ENCODE measurements around the gene NAA50. TPM values are rescaled to one million over a fixed set of nuclear protein-coding genes. Genes with fewer than 3 reads are reported as not detected.

Gene NAA50
- total RNA-seq, 3 donors from 2014 or later (not counting 1 experiment from before 2014, with no cell fraction given), result 55.3 to 77.6 (median 61.0) TPM

GRCh38 chr3:113731694-113732093, 14.4 kb downstream of the NAA50 start:
- Histone ChIP-seq H3K27me3 (ENCODE audit: control insufficient read depth, insufficient read depth, low read length) (no peaks in the 10 kb centered on the region), H3K4me1 (ENCODE audit: control insufficient read depth, insufficient read depth, low read length) (peaks cover 2% of the 10 kb centered on the region), H3K9me3 (ENCODE audit: control insufficient read depth, insufficient read depth, low read length) (no peaks in the 10 kb centered on the region), H3K4me3 (ENCODE audit: low read length) (no peak overlapping the region), H3K27ac (ENCODE audit: low read length) (no peak overlapping the region), H3K36me3 (ENCODE audit: control insufficient read depth, insufficient read depth, low read length) (peaks cover 8% of the 10 kb centered on the region)
- H3K9me3 Mint-ChIP-seq, result no peaks in the 10 kb centered on the region
- WGBS (ENCODE audit: insufficient coverage), result 67% methylated on average over 3 of the region's 4 CpGs
- no peak for TF ChIP-seq CTCF (IDR thresholded peaks at IDR 0.05)
- intact Hi-C loops (cut with micrococcal nuclease), result loop anchor here (10.0 kb wide), 1 partner anchor 683 kb away; no protein-coding TSS in a partner anchor
- peaks cover 32 to 33% of the 10 kb centered on the region in 2 donors for H3K4me1 Mint-ChIP-seq
- H3K4me3 Mint-ChIP-seq, result no peak overlapping the region
- no peaks in the 10 kb centered on the region for H3K36me3 Mint-ChIP-seq
- no peak for DNase-seq
- ATAC-seq, result no peak
- H3K27me3 Mint-ChIP-seq (ENCODE audit: low read depth in 2 of 2), result no peaks in the 10 kb centered on the region
- H3K27ac Mint-ChIP-seq, result peak overlapping the region in 1 of 2 donors; percentile 14

- no peak overlapping the region for H3K4me3 ChIP-seq (ENCODE audit: low read length)
- intact Hi-C loops (cut with micrococcal nuclease), result loop anchor here (10.0 kb wide), 1 partner anchor 684 kb away; no protein-coding TSS in a partner anchor
- peaks cover 25 to 35% of the 10 kb centered on the region in 2 donors for H3K4me1 Mint-ChIP-seq
- H3K27ac ChIP-seq (ENCODE audit: low read length), result no peak overlapping the region
- no peaks in the 10 kb centered on the region for H3K27me3 Mint-ChIP-seq (ENCODE audit: low read depth in 2 of 2)
- H3K36me3 Mint-ChIP-seq, result no peaks in the 10 kb centered on the region
- peaks cover 8% of the 10 kb centered on the region for H3K36me3 ChIP-seq (ENCODE audit: control insufficient read depth, insufficient read depth, low read length)
- 100% methylated on average over 1 of the region's 1 CpG for WGBS (ENCODE audit: insufficient coverage)
- peak overlapping the region; percentile 18 to 45 for H3K27ac Mint-ChIP-seq
- no peak overlapping the region for H3K4me3 Mint-ChIP-seq
- no peaks in the 10 kb centered on the region for H3K9me3 ChIP-seq (ENCODE audit: control insufficient read depth, insufficient read depth, low read length)
- no peaks in the 10 kb centered on the region for H3K4me1 ChIP-seq (ENCODE audit: control insufficient read depth, insufficient read depth, low read length)
- no peak for TF ChIP-seq CTCF (IDR thresholded peaks at IDR 0.05)
- no peak for DNase-seq
- no peaks in the 10 kb centered on the region for H3K27me3 ChIP-seq (ENCODE audit: control insufficient read depth, insufficient read depth, low read length)
- no peak for ATAC-seq
- no peaks in the 10 kb centered on the region for H3K9me3 Mint-ChIP-seq
Observed at GRCh38 chr3:113730550-113730949, 15.5 kb downstream of the NAA50 start.

- H3K4me1 Mint-ChIP-seq, result peaks cover 36 to 46% of the 10 kb centered on the region in 2 donors
- H3K27me3 Mint-ChIP-seq (ENCODE audit: low read depth in 2 of 2), result no peaks in the 10 kb centered on the region
- ATAC-seq (no peak), DNase-seq (no peak)
- no peak for TF ChIP-seq CTCF (IDR thresholded peaks at IDR 0.05)
- 93% methylated on average over 2 of the region's 2 CpGs for WGBS (ENCODE audit: insufficient coverage)
- no peak overlapping the region for H3K4me3 Mint-ChIP-seq
- H3K4me1 ChIP-seq (ENCODE audit: control insufficient read depth, insufficient read depth, low read length), result no peaks in the 10 kb centered on the region
- no peak overlapping the region for H3K27ac ChIP-seq (ENCODE audit: low read length)
- intact Hi-C loops (cut with micrococcal nuclease), result no loop called here
- no peaks in the 10 kb centered on the region for H3K27me3 ChIP-seq (ENCODE audit: control insufficient read depth, insufficient read depth, low read length)
- peaks cover 8% of the 10 kb centered on the region for H3K36me3 ChIP-seq (ENCODE audit: control insufficient read depth, insufficient read depth, low read length)
- H3K9me3 Mint-ChIP-seq, result no peaks in the 10 kb centered on the region
- H3K27ac Mint-ChIP-seq, result no peak overlapping the region
- H3K4me3 ChIP-seq (ENCODE audit: low read length), result no peak overlapping the region
- no peaks in the 10 kb centered on the region for H3K9me3 ChIP-seq (ENCODE audit: control insufficient read depth, insufficient read depth, low read length)
- no peaks in the 10 kb centered on the region for H3K36me3 Mint-ChIP-seq
Observed at GRCh38 chr3:113728661-113729060, 17.4 kb downstream of the NAA50 start.

GRCh38 chr3:113721636-113722035, 24.4 kb downstream of the NAA50 start:
- Mint-ChIP-seq H3K36me3 (peaks cover 12% of the 10 kb centered on the region), H3K27me3 (ENCODE audit: low read depth in 2 of 2) (no peaks in the 10 kb centered on the region), H3K4me1 (peaks cover 36 to 39% of the 10 kb centered on the region in 2 donors), H3K27ac (peak overlapping the region; percentile 59 to 60), H3K9me3 (no peaks in the 10 kb centered on the region), H3K4me3 (no peak overlapping the region)
- 30% methylated on average over 2 of the region's 3 CpGs for WGBS (ENCODE audit: insufficient coverage)
- H3K36me3 ChIP-seq (ENCODE audit: control insufficient read depth, insufficient read depth, low read length), result peaks cover 42% of the 10 kb centered on the region
- no peak overlapping the region for H3K27ac ChIP-seq (ENCODE audit: low read length)
- intact Hi-C loops (cut with micrococcal nuclease), result no loop called here
- no peaks in the 10 kb centered on the region for H3K27me3 ChIP-seq (ENCODE audit: control insufficient read depth, insufficient read depth, low read length)
- no peak overlapping the region for H3K4me3 ChIP-seq (ENCODE audit: low read length)
- no peaks in the 10 kb centered on the region for H3K9me3 ChIP-seq (ENCODE audit: control insufficient read depth, insufficient read depth, low read length)
- DNase-seq, result no peak
- H3K4me1 ChIP-seq (ENCODE audit: control insufficient read depth, insufficient read depth, low read length), result no peaks in the 10 kb centered on the region
- no peak for ATAC-seq
- no peak for TF ChIP-seq CTCF (IDR thresholded peaks at IDR 0.05)
